Right ventricle myocardium inferior (tissue), 1 donor: ENCODE measurements around the gene CLN6. TPM values are rescaled to one million over a fixed set of nuclear protein-coding genes. Genes with fewer than 3 reads are reported as not detected.

Experiments used
- ATAC-seq: fragments of 200-7000 bp; cut with Tn5 transposase; one replicate; pipeline ENCODE4 v1.9.1; 2020; ENCODE audit warnings: mild to moderate bottlenecking, moderate library complexity
- DNase-seq: peaks from one replicate; pipeline ENCODE4 v3.0.0; 2021; ENCODE audit errors: missing footprints
- intact Hi-C: fragments of 100-400 bp; cut with DNase I; formaldehyde crosslinking; loops from one replicate; pipeline ENCODE4 v1.11.0; 2022
- total RNA-seq: library from RNA; stranded (reverse); fragmentation: NEBNext Ultra II Directional; extraction: Animal tissue kit (Norgen Biotek cat#: 25700); gene quantifications from one replicate; pipeline ENCODE4 v1.2.1, GENCODE V29; 2021
- donor health status: DM: no; HTN: yes; CAD: no; lungs with severe emphysema.

The CLN6 gene
- total RNA-seq, 1 donor from 2014 or later, result 7.7 TPM

DNA sequence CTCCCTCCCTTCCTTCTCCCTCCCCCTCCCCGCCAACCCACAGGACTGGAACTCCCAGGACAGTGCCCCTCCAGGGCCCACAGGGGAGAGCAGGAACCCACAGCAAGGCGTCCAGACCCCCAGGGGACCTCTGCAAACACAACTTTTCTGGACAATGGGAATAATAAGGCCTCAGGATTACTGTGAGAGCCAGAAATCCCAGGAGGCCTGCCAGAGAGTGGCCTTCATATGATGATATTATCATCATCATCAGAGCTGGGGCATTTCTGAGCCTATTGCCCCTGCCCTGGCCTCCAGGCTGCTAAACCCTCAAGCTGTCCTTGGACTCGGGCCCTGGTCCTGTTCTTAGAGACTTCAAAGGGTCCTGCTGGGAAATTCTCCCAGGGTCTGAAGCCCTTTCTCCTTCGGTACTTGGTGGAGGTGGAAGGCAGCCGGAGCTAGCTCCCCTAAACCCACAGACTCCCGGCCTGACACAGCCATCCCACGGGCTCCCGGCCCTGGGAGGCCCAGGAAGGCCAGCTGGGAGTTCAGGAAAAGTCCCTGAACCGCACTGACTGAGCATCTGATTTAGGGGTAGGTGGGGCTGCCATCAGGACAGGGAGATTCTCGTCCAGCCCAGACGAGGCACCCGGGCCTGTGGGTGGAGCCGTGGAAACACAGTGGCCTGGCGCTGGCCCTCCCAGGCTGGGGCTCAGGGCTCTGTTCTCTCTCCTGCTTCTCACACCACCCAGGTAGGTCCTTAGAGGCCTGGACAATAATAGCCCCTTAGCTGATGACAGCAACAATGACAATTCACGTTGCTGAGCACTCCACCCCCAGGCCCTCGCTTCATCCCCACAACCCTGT, 29.3 kb downstream of the CLN6 start:
- ATAC-seq, result no peak
- DNase-seq, result no peak
- intact Hi-C loops, result no loop called here

DNA sequence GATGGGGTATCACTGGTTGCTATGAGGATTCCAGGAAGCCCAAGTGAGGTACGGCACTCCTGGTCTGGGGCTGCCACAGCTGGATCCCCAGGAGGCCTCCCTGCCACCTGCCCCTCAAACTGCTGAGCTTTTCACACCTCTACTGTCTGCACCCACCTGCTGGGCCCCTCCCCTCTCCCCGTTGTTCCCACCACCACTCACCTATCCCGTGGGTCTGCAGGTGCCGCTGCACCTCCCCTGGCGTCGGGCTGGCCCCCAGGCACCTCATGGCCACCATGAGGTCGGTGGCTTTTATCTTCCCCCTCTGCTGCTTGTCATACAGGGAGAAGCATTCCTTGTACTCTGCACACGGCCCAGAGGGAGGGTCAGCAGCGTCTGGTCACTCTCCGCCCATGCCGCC, 30.2 kb downstream of the CLN6 start:
- no peak for ATAC-seq
- intact Hi-C loops, result no loop called here
- DNase-seq, result no peak

DNA sequence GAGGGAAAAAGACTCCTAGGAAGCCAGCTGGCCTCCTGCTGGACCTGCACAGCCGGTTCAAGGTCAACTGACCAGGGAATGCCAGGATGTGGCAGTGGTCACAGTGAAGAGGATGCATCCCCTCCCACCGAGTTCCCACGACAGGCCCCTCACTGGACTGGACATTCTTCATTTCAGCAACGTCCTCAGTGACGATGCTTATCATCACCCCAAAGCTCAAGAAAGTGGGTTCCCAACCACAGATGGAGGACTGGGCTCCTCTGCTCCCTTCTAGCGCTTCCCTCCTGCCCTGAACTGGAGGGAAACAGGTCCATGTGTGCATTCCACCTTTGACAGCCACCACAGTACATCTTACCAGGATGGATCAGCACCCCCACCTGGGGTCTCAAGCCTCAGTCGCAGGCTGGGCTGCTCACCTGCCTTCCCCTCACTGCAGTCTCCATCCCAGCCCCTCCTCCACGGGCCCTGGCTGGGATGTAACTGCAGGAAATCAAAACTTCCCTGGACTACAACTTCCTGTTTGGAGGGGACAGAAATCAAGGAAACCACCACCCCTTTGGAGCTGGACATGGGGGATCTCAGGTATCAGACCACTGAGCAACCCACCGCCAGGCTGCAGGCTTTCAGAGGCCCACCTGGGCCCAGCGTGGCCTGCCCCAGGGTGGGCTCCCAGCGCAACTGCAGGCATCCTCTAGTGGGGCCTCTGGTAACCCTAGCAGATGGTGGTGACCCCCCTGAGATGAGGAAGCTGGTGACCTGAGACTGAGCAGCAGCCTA, 31.7 kb downstream of the CLN6 start:
- intact Hi-C loops, result no loop called here
- DNase-seq (no peak), ATAC-seq (no peak)

DNA sequence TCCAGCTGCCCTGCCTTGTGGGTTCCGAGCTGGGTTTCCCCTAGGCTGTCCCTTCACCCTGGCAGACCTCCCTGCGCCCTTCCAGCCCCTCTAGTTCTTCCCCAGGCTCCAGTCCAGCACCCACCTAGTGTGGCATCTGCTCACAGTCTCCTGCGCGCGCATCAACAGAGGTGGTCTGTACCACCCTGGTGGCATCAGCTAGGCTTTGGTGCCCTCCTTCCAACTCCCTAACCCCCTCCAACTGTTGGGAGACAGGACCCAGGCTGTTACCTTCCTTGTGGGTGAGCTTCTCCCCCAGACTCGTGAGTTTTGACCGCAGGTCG, 32.4 kb downstream of the CLN6 start:
- intact Hi-C loops, result no loop called here
- DNase-seq (no peak), ATAC-seq (no peak)

DNA sequence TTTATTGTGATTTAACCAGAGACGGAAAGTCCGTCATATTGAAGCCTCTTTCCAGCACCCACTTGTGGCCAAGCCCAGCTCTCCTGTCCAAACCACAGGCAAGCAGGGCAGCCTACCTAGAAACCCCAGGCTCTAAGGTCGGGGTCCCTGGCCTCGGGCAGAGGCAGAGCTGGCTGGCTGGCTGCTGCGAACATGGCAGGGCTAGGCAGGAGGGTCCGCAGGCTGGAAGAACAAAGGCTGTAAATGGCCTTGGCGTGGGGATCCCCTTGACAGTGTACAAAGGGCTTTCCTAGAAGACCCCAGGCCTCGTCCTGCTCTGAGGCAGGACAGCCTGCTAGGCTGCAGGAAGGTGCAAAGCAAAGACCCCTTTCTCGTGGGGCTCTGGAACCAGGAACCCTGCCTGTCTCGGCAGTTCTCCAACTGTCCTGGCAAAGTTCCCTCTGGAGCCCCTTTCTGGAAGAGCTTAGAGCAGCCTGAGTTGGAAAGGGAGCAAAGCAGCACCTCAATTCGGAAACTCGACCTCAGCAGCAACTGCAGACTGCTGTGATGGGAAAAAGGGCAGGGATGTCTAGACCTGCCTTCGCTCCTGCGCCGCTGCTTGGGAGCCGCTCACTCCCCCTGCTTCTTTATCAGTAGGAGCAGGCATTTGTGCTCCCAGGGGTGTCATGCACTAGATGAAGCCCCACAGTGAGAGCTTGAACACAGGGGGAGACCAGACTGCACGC, 32.9 kb downstream of the CLN6 start:
- ATAC-seq (no peak), DNase-seq (no peak)
- intact Hi-C loops, result no loop called here

DNA sequence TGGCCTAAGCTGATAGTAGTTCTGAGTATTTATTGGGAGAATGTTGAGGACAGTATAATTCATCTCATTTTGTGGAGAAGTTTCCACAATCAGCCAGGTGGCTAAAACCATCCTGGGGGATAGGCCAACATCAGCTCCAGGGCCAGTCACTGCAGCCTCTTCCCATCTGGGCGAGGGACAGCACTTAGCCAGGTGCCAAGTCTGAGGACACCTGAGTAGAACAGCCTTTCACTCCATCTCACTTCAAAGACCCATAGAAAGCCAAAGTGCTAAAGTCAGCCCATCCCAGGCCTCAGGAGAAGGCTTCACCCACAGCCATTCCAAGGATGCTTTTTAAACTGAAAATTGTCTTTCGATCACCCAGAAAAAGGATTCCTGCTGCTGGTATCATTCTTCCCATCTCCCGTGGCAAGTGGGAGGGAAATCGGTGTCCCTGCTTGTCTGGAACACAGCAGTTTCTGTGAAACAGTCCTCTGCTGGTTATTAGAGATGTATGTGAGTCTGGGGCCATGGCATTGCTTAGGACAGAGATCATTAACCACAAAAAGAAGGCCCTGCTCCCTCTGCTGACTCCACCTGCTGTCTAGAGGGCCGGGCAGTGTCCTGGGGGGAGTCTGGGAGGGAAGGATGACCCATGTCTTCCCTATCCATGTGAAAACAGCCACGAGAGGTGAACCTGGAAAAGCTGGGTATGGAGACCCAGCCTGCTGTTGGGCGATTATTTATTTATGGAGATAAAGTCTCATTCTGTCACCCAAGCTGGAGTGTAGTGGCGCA, 34.0 kb downstream of the CLN6 start:
- ATAC-seq, result no peak
- no peak for DNase-seq
- intact Hi-C loops, result no loop called here

DNA sequence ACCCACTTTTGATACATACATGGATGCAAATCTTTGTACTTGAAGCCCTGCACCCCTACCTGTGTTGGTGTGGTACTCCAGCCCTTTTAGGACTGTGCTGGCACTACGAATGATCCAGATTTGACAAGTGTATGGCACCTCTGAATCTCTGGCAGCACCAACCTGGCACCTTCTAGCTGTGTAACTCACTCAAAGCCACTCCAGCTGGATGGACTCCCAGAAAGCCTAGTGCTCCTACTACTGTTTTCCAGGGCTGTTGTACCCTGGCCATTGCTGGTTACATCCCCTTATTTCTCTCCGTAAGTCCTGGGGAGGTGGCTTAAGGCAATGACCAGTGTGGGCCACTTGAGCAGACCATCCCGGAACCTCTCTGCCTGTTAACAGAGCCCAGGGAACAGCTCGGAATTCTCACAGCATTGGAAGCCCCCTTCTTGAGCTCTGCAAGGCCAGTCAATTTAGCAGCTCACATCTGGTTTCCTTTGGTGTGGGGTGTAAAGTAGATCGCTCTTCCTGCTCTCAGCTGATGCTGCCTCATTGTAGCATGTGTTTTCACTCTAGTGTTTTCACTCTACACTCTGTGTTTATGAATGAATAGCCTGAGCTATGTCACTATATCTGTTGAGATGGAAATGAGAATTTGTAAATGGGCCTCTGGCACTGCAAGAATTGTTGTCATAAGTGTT, 36.6 kb downstream of the CLN6 start:
- ATAC-seq, result peak; percentile 84
- intact Hi-C loops, result no loop called here

DNA sequence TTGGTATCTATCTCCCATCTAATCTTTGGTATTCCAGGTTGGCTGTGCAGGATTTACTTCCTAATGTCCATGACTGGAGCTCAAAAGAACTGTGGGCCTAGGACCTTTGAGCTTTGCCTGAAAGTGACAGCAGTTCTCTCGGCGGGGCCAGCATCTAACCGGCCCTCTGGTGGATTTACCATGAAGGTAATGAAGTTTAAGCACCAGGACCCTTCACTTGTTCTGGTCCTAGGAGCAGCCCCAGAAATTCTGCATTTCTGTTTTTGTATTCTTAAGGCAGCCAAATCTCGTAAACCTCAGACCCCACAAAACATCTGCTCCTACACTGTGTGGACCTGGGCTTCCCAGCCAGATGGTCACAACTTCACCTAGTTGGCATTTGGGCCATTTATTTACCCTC, 37.4 kb downstream of the CLN6 start:
- ATAC-seq (no peak), DNase-seq (no peak)
- intact Hi-C loops, result no loop called here

More for the DNA sequence above, 36.6 kb downstream of the CLN6 start:
- no peak for DNase-seq

DNA sequence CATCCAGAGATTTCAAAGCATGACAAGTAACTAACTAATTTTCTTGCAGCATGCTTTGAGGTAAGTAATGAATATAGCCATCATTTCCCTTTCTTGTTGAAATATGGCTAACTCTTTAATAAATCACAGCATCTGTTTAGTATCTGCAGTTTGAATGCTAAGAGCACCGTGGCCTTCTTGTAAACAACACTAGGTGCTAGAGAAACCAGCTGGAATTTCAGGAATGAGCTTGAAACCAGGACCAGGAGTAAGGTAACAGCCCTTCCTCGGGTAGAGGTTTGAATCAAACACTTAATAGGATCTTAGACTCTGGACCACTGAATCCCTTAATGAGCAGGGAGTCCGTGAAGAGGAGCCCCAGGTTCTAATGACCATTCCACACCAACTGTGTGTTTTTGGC, 38.0 kb downstream of the CLN6 start:
- DNase-seq (no peak), ATAC-seq (no peak)
- intact Hi-C loops, result no loop called here

DNA sequence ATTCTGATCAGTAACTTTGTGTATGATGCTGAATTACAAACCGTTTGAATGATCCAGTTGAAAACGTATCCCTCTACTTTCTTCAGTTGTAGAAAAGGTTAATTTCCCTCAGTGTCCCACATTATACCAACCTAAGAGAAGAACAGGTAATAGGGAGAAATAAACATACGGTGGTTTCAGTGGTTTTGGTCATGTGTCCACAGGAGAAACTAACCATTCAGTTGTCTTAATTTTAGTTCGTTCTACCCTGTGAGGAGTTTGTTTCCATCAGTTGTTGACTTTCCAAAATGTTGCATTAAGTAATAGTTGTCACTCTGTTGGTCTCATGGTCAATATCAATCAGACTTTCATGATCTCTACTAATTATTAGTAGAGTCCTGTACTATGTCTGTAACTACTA, 39.5 kb downstream of the CLN6 start:
- intact Hi-C loops, result no loop called here
- no peak for ATAC-seq

DNA sequence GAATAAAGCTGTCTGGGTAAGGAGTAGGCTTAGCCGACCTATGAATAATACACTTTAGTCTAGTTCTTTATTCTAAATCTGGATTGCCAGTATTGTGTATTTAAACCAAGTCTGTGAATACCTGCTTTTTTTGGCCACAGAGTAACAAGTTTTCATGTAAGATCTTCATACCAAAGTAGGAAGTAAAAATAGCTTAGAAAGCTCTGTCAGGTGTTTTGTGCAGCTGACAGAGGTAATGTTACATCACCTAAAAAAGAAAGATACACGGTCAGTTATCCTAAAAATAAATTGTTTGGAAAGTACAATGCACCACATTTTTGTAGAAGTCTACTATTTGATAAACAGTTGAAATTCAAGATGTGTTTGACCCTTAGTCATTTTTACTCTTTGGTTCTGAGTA, 40.9 kb downstream of the CLN6 start:
- DNase-seq (no peak), ATAC-seq (no peak)
- intact Hi-C loops, result loop anchor here (5.0 kb wide), 1 partner anchor 89 kb away; the partner anchor contains the start of gene FEM1B

More for the DNA sequence above, 39.5 kb downstream of the CLN6 start:
- DNase-seq, result no peak

DNA sequence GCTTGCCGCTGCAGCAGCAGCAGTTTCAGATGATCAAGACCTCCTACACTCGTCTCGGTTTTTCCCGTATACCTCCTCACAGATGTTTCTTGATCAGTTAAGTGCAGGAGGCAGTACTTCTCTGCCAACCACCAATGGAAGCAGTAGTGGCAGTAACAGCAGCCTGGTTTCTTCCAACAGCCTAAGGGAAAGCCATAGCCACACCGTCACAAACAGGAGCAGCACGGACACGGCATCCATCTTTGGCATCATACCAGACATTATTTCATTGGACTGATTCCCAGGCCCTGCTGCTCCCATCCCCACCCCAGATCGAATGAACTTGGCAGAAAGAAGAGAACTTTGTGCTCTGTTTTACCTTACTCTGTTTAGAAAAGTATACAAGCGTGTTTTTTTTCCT, 42.0 kb downstream of the CLN6 start:
- DNase-seq (no peak), ATAC-seq (peak; percentile 94)
- intact Hi-C loops, result loop anchor here (5.0 kb wide), 1 partner anchor 90 kb away; the partner anchor contains the start of gene FEM1B

DNA sequence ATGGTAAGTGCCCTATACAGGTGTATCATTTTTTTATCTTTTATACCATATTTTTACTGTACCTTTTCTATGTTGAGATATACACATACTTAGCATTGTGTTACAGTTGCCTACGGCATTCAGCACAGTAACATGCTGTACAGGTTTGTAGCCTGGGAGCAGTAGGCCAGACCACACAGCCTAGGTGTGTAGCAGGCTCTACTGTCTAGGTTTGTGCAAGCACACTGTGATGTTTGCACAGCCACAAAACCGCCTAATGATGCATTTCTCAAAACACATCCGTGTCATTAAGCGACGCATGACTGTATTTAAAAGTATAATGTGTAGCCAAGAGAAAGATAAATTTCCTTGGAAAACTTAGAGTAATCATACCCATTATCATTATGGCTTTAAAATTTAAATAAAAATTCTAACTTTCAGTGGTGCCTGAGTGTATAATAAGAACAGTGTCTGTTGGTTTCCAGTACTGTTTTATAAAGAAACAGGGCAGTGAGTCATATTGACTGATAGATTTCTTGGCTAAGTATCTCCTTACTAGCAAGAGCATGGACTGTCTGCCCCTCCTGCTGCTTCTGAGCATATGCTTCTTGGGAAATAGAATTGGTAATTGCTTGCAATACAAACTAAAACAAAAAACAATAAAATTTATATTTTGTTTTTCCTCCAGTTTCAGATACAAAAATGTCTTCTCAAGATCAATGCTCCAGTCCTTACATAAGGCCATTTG, 42.7 kb downstream of the CLN6 start:
- no peak for DNase-seq
- intact Hi-C loops, result loop anchor here (5.0 kb wide), 1 partner anchor 90 kb away; the partner anchor contains the start of gene FEM1B
- ATAC-seq, result peak; percentile 78

DNA sequence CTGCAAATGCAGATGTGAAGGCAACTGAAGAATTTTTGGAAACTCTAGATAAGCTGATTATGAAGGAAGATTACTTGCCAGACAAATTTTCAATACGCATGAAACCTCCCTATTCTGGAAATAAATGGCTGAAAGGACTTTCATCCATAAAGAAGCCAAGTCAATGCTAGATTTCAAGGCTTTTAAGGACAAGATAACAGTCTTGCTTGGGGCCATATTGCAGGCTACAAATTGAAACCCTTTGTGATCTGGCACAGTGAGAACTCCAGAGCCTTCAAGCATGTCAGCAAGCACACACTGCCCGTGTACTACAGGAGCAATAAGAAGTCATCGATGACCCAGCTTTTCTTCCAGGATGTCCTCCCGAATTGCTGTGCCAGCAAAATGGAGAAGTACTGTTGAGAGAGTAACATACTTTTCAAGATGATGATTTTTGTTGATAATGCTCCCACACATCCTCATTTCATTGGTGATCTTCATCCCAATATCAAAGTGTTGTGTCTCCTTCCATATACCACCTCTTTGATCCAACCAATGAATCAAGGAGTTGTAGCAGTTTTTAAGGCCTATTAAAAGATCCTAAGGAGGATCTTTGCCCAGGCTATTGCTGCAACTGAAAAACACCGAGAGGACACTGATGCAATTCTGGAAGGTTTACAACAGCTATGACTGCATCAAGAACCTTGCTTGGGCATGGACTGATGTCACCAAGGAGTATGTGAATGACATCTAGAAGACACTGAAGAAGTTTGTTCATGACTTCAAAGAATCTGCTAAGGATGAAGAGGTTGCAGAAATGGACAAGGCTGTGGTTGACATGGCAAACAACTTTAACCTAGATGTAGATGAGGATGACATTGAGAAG, 44.7 kb downstream of the CLN6 start:
- intact Hi-C loops, result loop anchor here (5.0 kb wide), 1 partner anchor 92 kb away; the partner anchor contains the start of gene FEM1B
- ATAC-seq (no peak), DNase-seq (no peak)

DNA sequence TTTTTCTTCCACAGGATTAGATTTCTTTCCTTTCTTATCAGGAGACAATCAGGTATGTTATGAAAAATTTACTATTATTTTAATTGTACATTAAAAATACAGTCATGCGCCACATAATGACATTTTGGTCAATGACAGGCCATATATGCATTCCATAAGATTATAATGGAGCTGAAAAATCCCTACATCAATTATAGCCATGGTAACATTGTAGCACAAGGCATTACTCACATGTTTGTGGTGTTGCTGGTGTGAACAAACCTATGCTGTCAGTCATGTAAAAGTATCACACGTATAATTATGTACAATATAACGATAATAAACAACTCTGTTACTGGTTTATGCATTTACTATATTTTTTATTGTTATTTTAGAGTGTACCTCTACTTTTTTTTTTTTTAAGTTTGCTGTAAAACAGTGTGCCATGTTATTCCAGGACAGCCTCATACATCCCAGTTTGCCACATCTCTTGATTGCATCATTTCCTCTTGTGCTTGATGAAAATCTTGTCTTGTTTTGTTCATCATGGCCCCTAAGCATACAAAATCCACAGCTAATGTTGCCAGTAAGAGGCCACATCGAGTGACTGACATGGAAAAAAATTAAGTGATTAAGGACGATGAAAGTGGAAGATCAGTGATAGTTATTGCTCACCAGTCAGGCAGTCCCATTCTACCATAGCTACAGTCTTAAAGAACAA, 45.8 kb downstream of the CLN6 start:
- ATAC-seq (no peak), DNase-seq (no peak)
- intact Hi-C loops, result no loop called here

DNA sequence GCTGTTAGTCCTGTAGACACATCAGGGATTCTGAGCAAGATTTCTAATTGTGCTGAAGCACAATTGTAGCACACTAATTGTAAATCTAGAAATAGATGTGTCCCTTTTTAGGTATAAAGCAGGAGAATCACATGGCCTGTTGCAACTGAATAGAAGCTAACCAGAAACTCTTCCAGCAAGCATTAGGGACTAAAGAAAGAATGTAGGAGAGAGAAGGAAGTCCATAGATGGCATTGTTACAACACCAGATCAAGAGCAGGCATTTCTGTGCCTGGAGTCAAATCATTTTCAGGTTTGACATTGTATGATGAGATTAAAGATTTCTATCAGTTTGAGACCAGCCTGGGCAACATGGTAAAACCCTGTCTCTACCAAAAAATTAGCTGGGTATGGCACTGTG, 51.8 kb downstream of the CLN6 start:
- intact Hi-C loops, result loop anchor here (10.0 kb wide), 1 partner anchor 653 kb away; the partner anchor contains the start of gene C15orf61
- ATAC-seq (no peak), DNase-seq (no peak)
